ENCODE results near the gene ARNT2.

Gene ARNT2

DNA sequence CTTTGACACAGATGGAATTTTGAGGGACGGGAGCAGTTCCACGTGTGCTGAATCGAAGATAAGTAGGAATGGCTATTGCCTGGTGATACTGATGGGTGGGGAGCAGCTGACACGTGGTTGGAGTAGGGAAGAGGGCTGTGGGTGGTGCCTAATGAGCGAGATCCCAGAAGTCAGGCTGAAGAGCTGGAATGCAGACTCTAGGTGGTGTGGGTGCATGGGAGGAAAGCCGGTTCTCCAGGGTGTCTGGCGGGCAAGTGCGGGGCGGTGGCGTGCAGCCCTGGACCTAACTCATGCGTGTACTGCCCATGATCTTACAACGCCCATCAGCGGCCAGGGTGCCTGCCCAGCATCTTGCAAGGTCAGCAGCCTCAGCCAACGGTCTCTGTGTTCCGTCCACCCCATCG is 63.1 kb downstream of the ARNT2 start:
- DNase-seq, result no peak

DNA sequence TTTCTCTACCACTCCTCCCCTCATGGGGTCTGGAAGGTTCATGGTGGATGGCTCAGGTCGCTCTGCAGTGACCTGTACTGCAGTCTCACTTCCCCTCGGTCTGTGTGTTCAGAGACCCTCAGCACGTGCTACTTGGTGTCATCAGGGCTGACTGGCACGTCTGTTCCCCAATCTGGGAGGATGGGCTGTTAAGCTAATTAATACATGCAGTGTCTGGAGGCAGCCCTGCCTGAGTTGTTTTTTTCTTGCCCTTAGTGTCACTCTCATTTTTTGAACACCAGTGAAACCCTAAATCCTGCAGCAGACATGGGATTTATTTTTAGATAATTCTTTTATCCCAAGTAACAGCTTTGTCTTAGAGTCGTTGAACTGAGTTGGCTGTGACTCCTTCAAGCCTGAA is 64.6 kb downstream of the ARNT2 start:
- DNase-seq, result no peak

DNA sequence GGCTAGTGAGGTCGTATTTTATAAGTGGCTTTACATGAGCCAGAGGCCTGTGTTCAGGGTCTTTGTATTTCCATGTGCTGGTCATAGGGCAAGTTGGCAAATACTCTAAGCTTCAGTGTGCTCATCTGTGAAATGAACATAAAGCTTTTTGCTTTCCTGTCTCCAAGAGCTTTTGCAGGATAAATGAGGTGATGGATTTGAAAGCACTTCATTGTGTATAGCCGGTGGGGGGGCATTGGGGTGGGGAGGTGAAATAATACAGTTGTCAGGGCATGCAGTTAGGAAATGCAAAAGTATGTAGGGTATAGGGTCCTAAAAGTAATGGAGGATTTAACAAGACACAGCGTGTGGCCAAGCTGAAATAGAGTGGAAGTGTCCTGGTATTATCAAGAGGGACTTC is 67.7 kb downstream of the ARNT2 start:
- no peak for DNase-seq

DNA sequence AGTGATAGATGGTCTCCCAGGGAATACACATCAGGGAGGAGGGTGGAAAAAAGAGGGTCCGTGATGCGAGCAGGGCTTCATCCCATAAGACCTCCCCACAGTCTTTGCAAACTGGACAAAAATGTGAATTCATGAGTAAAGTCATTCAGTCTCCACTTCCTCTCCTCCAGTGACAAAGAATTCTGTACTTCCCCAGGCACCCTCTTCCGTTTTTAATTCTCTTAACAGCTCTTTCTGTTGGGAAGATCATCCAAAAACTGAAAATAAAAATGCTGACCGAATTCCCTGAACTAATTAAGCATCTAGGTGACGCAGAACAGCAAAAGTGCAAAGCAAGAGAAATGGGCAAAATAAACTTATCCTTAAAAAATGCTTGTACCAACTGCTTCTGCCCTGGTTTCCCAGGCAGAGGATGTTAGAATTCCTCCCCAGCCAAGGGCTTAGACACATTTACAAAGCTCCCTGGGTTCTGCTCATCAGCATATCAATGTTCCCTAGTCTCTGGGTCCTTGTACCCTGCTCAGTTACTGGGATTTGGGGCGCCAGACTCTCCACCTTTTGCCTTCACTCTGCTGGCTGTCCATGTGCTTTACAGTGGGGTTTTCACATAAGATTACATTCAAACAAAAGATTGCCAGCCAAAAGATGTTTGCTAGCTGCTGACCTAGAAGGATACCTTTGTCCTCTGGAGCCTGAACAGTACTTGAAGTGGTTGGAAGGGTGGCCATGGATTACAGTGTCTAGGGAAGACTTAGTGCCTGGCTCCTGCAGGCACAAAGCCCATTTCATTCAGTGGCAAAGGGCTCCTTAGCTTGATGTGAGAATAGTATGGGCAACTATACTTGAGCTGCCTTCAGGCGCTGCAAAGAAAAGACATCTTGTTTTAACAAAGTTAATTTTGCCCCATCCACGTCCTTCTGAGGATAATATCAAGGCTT is 69.4 kb downstream of the ARNT2 start:
- DNase-seq, result no peak

DNA sequence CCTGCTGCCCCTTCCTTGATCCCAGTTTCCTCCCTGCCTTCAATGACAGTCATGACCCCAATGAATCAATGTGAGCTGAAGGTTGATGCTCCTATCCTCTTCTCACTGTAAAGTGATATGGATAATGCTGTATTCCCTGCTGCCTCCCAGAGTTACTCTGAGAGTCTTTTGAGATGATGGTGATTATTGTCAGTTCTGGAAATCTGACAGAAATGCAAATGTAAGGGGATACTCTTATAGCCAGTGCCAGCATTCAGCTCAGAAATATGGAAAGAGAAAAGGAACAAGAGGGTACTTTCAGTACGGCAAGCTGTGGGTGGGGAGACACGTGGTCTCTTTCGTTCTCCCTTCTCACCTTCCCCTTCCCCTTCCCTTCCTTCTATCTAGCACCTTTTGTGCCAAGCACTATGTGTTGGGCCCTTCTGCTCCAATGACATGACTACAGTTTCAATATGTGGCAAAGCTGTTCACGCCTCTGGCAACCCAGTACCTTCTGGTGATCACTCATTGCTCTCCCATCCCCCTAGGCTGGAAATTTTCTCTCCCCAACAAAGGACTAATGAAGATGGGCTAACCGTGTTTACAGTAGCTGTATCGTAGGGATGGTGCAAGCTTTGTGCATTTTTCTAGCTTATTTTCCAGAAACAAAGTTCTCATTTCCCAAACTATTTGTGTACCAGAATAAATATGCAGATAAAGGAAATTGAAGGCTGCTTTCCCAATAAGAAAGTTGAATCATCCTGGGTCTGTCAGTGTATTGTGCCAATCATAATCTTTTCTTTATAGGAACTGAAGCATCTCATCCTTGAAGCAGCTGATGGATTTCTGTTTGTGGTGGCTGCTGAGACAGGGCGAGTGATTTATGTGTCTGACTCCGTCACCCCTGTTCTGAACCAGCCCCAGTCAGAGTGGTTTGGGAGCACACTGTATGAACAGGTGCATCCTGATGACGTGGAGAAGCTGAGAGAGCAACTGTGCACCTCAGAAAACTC is 70.3 kb downstream of the ARNT2 start:
- no peak for DNase-seq

DNA sequence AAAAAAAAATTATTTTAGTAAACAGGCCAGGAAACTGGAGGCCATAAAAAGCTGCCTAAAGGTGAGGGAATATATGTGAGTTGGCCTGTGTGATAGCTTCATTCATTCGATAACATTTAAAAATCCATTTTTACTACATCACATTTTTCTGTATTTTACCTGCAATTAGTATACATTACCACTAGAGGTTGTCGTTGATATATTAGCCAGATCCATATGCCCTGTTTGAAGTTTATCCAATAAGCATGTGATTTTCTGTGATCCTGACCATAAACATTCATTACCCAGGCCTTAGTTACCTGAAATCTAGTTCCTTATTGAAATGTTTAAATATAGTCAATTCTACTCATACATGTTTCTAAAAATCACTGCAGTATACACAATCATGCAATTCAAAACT is 71.4 kb downstream of the ARNT2 start:
- DNase-seq, result no peak

DNA sequence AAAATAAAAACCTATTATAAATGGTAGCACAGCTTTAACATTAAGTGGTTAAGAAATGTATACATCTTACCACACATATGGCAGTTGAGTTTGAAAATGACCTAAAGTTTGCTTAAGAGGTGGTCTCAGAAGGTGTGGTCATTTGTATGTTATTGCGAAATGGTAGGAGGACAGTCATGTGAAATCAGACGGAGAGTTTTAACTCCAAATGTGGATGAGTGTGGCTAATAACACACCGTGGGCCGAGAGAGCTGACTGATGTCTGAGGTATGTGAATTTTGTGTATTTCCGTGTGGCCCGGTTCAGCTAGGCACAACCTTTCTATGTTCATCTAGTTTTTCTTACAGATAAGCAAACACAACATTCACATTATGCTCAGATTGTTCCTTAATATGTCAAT is 71.9 kb downstream of the ARNT2 start:
- no peak for DNase-seq

DNA sequence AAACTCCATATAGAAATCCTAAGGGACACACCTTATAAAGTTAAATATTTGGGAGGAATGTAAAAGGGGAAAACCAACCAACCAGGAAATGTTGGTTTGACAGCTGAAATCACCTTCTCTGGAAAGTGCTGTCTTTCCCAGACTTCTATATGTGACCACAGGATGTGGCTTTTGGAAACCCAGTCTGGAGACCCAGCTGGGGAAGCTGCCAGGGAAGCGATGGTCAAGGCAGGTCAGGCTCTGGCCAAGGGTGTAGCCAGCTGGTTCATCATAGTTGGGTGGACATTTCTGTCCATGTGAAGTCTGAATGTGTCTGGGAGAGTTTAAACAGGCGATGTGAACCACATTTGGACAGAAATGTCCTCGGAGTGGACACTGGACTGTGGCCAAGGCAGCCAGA is 73.9 kb downstream of the ARNT2 start:
- DNase-seq, result no peak

DNA sequence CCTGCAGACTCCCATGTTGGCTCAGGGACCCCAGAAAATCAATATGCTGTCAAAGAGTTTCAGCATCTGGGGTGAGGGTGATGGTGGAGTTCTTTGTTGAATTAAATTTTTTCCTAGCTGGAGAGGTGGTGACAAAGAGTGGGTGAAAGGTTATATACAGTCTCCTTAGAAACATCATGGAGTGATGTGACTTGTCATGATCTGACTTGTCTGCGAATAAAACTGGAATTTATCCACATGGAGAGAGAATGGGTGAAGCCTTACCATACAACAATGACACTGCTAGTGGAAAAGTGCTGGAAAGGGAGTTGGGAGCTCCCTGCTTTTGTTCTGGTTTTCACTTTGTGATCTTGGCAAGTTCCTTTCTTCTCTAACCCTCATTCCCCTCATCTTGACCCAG is 75.0 kb downstream of the ARNT2 start:
- DNase-seq, result no peak

DNA sequence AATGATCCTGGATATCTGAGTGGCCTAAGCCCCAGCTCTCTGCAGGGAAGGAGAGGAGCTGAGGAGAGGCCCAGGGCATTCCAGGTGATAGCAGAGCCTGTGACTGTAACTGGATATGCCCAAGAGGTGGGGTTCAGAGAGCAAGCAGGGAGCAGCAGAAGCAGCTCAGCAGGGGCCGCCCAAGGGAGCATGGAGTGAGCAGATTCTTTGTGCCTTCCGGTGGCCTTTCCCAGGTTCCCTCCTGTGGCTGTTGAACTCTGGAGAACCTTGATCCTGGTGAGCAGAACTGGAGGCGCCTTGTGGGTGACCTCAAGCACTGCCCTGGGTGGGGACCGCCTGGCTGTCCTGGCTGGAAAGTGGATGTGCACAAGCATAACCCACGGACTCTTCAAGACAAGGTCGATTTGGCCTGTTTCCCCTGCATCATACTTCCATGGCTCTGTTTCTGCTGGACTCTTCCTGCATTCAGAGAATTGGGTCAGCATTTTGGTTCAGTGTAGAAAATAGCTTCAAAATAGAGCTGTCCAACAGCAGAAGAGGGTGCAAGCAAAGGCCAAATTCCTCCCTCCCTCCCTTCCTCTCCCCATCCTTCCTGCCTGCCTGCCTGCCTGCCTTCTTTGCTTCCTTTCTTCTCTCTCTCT is 76.1 kb downstream of the ARNT2 start:
- DNase-seq, result no peak

DNA sequence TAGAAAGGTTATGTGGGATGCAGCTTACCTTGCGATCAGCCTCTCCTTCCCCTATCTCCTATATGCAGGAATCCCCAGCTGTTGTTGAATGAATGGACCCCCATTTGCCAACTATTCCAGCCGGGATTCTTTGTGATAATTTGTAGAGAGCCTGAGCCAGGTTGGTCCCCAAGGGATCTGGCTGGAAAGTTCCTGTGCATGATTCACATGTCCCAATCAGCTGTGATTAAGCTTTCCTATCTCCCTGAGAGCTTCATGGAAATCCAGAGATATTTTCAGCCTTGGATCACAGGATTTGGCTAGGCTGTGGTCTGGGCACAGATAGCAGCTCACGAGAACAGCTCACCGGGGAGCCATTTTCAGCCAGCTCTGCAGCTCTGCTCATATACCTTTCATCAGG is 76.7 kb downstream of the ARNT2 start:
- no peak for DNase-seq

DNA sequence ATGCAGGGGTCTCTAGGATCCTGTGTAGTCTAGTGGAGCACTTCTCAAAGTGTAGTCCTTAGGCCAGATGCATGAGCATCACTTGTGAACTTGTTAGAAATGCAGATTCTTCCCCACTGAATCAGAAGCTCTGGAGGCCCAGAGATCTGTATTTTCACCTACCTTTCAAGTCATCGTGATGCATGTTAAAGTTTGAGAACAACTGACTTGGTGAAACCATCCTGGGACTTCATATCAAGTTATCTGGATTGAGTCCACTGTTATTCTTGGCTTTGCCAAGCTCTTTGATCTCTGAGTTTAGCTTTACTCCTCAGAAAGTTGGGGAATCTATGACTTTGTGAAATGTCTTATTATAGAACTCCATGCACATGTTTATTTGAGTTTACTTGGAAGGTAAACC is 78.5 kb downstream of the ARNT2 start:
- no peak for DNase-seq

DNA sequence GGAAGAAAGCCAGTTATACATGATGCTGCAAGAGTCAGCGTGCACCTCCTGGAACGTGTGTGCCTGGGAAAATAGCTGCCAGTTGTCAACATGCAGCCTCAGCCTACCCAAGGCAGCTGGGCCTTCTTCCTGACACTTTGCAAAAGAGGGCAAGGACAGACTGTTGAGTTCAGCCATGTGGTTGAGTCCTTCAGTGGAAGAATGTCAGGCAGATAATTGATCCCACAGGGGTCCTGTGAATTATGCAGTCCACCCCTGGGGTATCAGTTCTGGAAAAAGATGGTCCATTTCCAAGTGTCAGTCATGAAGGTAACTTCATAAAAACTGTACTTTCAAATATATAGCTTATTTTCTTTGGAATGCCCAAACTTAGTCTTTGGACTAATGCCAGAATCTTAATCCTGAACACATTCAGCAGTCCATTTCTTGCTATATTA is 79.6 kb downstream of the ARNT2 start:
- no peak for DNase-seq

DNA sequence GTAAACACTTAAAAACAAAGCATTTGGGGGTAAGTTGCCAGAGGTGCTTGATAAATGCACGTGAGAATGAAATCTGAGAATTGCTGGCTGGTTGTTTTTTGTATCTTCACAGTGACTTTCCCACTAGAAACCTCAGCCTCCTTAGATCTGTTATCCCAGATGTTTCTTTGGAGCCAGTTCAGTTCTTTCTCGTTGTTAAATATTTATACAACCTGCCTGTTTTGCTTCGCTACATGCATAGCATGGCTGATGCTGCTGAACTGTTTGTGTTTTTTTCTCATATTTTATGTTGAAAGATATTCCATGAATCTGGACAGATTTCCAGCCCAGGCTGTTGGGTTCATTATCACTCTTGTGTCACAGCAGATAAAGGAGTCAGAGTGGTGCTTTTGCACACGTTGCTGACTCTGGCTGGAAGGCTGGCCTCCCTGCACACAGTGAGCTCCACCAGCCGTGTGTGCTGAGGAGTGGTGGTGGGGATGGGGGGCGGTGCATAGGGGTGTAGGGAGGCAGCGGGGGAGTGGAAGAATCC is 80.2 kb downstream of the ARNT2 start:
- DNase-seq, result no peak

DNA sequence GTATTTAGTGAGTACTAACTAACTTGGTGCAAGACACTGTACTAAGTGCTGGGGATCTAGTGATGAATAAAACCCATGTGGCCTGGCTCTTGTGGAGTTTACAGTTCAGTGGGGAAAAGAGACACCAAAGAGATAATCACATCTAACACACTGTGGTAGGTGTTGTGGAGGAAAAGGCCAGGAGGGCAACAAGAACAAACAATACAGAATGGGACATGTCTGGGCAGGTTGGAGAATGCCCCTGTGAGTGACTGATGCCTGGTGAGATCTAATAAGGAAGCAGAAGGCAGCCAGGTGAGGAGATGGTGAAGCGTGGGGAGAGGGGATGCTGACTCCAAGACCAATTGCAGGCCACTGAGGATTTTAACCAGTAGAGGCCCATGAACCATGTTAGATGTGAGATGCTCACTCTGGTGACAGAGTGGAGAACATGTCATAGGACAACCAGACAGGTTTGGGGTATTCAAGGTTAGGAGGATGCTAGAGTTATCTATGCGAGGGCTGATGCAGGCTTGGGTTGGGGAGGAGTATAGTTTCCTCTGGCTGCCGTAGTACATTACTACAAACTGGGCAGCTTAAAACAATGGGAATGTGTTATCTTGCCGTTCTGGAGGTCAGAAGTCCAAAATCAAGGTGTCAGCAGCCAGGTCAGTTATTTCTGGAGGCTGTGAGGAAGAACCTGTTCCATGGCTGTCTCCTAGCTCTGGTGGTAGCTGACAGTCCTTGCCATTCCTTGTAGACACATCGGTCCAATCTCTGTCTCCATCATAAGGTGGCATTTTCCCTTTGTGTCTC is 81.4 kb downstream of the ARNT2 start:
- DNase-seq, result no peak

DNA sequence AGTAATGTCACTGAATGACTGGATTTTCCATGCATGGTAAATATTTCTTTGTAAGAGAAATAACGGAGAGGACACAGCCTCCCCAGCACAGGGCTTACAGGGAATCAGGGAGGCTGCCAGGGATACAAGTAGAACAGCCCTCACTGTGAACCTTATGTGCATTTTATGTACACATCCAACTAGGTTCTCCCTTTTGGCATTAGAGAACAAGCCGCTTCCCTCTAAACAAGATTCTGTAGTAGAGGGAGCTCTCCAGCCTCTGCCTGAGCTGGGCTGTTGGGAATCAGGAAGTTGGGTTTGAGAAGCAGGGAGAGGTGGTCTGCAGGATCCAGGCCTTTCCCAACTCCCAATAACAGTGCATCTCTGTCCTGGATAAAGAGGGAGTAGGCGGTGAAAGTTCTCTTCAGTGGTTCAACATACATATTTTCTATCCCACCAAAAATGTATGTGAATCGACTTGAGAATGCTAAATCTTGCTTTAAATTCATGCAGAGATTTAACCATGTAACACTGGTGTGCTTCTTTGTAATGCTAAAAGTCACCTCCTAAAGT is 83.7 kb downstream of the ARNT2 start:
- no peak for DNase-seq

DNA sequence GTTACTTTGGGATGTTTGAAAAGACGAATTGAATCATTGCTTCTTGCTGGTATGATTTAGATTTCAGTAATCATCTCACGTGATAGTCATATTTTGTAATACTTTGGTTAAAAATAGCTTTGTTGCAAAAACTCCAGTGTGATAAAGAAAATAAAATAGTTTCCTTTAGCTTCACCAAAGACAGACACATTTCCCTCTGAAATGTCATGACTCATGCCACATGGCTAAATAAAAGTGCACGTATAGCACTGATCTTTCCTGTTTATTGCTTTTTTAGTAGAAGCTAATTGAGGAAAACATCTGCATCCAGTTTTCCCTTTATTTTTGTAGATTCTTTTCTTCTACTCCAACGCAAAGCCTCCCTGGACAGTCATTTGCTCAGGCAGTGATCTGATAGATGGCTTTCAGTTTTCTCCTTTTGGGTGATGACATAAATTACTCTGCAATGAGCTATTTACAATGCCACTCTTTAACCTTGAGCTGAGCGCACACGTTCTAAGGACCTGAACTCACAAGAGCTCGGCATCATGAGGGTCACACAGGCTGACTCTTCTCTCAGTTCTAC is 84.9 kb downstream of the ARNT2 start:
- DNase-seq, result no peak

DNA sequence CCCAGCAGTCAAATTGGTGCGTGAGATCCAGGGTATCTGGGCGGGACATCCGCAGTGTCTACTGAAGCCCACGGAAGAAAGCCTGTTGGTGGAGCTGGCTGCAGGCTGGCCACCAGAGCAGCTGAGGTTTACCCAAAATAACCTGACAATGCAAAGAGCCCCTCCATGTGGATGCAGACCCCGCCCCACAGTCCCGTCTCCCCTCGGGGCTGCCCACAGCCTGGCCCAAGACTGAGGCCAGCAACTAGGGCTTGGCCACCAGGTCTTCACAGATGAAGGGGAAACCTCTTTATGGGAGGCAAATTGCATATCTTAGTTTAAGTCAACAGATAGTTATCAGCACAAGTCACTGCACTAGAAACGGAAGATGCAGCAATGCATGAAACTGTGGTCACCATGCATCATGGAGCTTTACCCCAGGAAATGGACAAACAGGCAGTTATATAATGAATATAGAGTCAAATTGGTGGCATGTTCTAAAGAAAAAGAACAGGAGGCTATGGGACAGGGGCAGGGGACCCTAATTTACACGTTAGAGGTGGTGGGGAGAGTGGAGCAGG is 86.3 kb downstream of the ARNT2 start:
- DNase-seq, result no peak

DNA sequence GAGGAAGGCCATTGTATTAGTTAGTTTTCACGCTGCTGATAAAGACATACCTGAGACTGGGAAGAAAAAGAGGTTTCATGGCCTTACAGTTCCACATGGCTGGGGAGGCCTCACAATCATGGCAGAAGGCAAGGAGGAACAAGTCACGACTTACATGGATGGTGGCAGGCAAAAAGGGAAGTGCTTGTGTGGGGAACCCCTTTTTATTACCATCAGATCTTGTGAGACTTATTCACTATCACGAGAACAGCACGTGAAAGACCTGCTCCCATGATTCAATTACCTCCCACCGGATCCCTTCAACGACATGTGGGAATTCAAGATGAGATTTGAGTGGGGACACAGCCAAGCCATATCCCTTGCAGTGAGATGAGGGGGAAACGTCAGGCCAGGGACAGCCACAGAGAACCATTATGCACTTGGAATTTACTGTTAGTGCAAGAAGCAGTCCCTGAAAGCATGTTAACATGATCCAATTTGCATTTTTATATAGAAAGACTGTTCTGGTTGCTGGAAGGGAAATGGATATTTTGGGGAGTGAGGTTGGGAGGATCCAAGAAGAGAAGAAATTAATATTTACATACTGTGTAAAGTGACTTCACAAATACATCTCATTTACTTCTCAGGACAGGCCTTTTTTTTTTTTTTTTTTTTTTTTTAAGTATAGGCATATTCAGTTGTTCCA is 87.1 kb downstream of the ARNT2 start:
- no peak for DNase-seq

DNA sequence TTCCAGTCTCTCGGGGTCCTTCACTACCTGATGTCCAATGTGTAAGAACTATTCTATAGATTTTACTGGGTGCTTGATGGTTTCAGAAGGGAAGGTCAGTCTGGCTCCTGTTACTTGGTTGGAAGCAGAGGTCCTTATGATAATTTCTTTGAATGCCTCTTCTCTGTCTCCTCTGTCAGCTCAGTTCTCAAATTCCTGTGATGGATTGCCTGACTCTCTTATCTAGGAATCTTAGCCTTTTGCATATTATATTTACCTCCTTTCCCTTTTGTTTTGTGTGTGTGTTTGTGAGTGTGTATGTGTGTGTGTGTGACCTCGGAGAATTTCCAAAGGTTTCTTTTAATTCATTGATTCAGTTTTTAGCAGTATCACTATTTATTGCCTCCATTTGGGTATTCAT is 88.2 kb downstream of the ARNT2 start:
- no peak for DNase-seq

Measured in activated CD4-positive, CD25-positive, alpha-beta regulatory T cell treated with anti-CD3 and anti-CD28 coated beads, Interleukin-2, amount 50 U/mL, for 72 hours (primary cell).